Astrocyte (in vitro differentiated cells and primary cell): ENCODE results near the gene LSM14A. TPM values are rescaled to one million over a fixed set of nuclear protein-coding genes. Genes with fewer than 3 reads are reported as not detected.
A peak's percentile ranks its signal among the peaks of the same experiment; 100 is the strongest.

Experiments used
- DNase-seq: peaks from one replicate; pipeline ENCODE4 v3.0.0-alpha.2; 2010; ENCODE audit warnings: low read depth
- FAIRE-seq: peaks from 2 replicates; lab custom pipeline; 2011; peaks lifted over from hg19 to GRCh38; lab: Jason Lieb, UNC
- H2AFZ ChIP-seq: 2 replicates; pipeline ENCODE4 v1.6.0; 2012; ENCODE audit warnings: low read depth, low read length, inconsistent platforms
- H3K27ac ChIP-seq: 2 replicates; pipeline ENCODE4 v1.5.1; 2011; ENCODE audit warnings: low read depth, low read length, inconsistent platforms
- H3K27me3 ChIP-seq: 2 replicates; pipeline ENCODE4 v1.6.0; 2011; ENCODE audit warnings: low read length, inconsistent platforms; ENCODE audit not compliant: insufficient read depth
- H3K36me3 ChIP-seq: 2 replicates; pipeline ENCODE4 v1.5.1; 2011; ENCODE audit warnings: low read length, inconsistent platforms; ENCODE audit not compliant: insufficient read depth
- H3K4me1 ChIP-seq: 2 replicates; pipeline ENCODE4 v1.5.1; 2011; ENCODE audit warnings: low read length, inconsistent platforms; ENCODE audit not compliant: insufficient read depth
- H3K4me2 ChIP-seq: 2 replicates; pipeline ENCODE4 v1.6.0; 2012; ENCODE audit warnings: low read length, inconsistent platforms
- H3K4me3 ChIP-seq: 2 replicates; pipeline ENCODE4 v1.5.1; 2011; ENCODE audit warnings: low read depth, mild to moderate bottlenecking, low read length, inconsistent platforms; ENCODE audit not compliant: insufficient read depth
- H3K79me2 ChIP-seq: 2 replicates; pipeline ENCODE4 v1.6.0; 2012; ENCODE audit warnings: mild to moderate bottlenecking, low read length, inconsistent platforms; ENCODE audit not compliant: insufficient read depth
- H3K9ac ChIP-seq: 2 replicates; pipeline ENCODE4 v1.6.0; 2012; ENCODE audit warnings: mild to moderate bottlenecking, low read length, inconsistent platforms
- H3K9me3 ChIP-seq: 2 replicates; pipeline ENCODE4 v1.5.1; 2012; ENCODE audit warnings: low read depth, mild to moderate bottlenecking, low read length, inconsistent platforms; ENCODE audit not compliant: insufficient read depth
- H4K20me1 ChIP-seq: 2 replicates; pipeline ENCODE4 v1.6.0; 2012; ENCODE audit warnings: low read length, inconsistent platforms; ENCODE audit not compliant: insufficient read depth
- H3K27ac Mint-ChIP-seq: one replicate; pipeline ENCODE4 v1.8.0; 2021; ENCODE audit warnings: mild to moderate bottlenecking, mixed read lengths; ENCODE audit not compliant: unreplicated experiment
- H3K27me3 Mint-ChIP-seq: one replicate; pipeline ENCODE4 v1.8.0; 2021; ENCODE audit warnings: low read depth, mixed read lengths; ENCODE audit not compliant: unreplicated experiment
- H3K36me3 Mint-ChIP-seq: one replicate; pipeline ENCODE4 v1.8.0; 2021; ENCODE audit warnings: low read depth, mixed read lengths; ENCODE audit not compliant: unreplicated experiment
- H3K4me1 Mint-ChIP-seq: one replicate; pipeline ENCODE4 v1.8.0; 2021; ENCODE audit warnings: low read depth, mixed read lengths; ENCODE audit not compliant: unreplicated experiment
- H3K4me3 Mint-ChIP-seq: one replicate; pipeline ENCODE4 v1.8.0; 2021; ENCODE audit warnings: mild to moderate bottlenecking, moderate library complexity, mixed read lengths; ENCODE audit not compliant: unreplicated experiment
- H3K9me3 Mint-ChIP-seq: one replicate; pipeline ENCODE4 v1.8.0; 2021; ENCODE audit warnings: mild to moderate bottlenecking, mixed read lengths; ENCODE audit not compliant: unreplicated experiment
- EZH2 ChIP-seq: IDR thresholded peaks from 2 replicates; pipeline ENCODE4 v1.6.1; 2012; ENCODE audit warnings: mild to moderate bottlenecking, low read length, inconsistent platforms; ENCODE audit not compliant: insufficient read depth
- total RNA-seq: library from RNA; stranded (reverse); gene quantifications from 2 replicates; pipeline ENCODE4 v1.2.1, GENCODE V29; 2021
- TF ChIP-seq, protein P1 (sequence below): IDR thresholded peaks from 2 replicates; pipeline ENCODE4 v1.5.1; 2011; ENCODE audit warnings: low read depth, mild to moderate bottlenecking, inconsistent platforms, low read length, moderate library complexity; ENCODE audit not compliant: insufficient read depth

Gene LSM14A
- total RNA-seq, 1 donor from 2014 or later, result 88.4 TPM

GRCh38 chr19:34269081-34269480 lies 96.8 kb downstream of the LSM14A start:
- H3K4me1 Mint-ChIP-seq, result peaks cover 29% of the 10 kb centered on the region
- Histone ChIP-seq H3K9ac (no peak overlapping the region), H4K20me1 (no peaks in the 10 kb centered on the region), H3K9me3 (no peaks in the 10 kb centered on the region), H3K27me3 (no peaks in the 10 kb centered on the region), H3K36me3 (peaks cover 3% of the 10 kb centered on the region), H3K4me1 (peaks cover 33% of the 10 kb centered on the region), H3K27ac (no peak overlapping the region), H3K79me2 (peaks cover 88% of the 10 kb centered on the region), H3K4me3 (no peak overlapping the region), H3K4me2 (no peak overlapping the region), H2AFZ (no peak overlapping the region)
- FAIRE-seq (no peak), DNase-seq (no peak)
- H3K9me3 Mint-ChIP-seq, result no peaks in the 10 kb centered on the region
- TF ChIP-seq EZH2, result no peak
- TF ChIP-seq, protein P1, sequence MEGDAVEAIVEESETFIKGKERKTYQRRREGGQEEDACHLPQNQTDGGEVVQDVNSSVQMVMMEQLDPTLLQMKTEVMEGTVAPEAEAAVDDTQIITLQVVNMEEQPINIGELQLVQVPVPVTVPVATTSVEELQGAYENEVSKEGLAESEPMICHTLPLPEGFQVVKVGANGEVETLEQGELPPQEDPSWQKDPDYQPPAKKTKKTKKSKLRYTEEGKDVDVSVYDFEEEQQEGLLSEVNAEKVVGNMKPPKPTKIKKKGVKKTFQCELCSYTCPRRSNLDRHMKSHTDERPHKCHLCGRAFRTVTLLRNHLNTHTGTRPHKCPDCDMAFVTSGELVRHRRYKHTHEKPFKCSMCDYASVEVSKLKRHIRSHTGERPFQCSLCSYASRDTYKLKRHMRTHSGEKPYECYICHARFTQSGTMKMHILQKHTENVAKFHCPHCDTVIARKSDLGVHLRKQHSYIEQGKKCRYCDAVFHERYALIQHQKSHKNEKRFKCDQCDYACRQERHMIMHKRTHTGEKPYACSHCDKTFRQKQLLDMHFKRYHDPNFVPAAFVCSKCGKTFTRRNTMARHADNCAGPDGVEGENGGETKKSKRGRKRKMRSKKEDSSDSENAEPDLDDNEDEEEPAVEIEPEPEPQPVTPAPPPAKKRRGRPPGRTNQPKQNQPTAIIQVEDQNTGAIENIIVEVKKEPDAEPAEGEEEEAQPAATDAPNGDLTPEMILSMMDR, result no peak
- H3K27me3 Mint-ChIP-seq, result no peaks in the 10 kb centered on the region
- peaks cover 6% of the 10 kb centered on the region for H3K36me3 Mint-ChIP-seq
- H3K27ac Mint-ChIP-seq, result no peak overlapping the region
- no peak overlapping the region for H3K4me3 Mint-ChIP-seq

DNA sequence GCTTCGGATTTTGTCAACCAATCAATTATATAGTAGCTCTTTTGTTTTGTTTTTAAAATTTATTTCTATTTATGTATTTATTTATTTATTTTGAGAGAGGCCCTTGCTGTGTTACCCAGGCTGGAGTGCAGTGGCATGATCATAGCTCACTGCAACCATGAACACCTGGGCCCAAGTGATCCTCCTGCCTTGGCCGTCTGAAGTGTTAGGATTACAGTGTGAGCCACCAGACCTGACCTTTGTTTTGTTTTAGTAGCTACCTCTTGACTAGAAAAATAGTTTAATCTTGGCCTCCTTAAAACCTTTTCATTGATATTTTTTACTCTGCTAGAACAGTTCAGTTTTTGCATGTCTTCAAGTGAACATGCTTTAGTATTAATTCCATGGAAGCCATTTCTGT lies 97.2 kb downstream of the LSM14A start:
- Histone ChIP-seq H3K4me2 (peak overlapping the region; percentile 77), H3K9ac (peak overlapping the region; percentile 67), H4K20me1 (no peaks in the 10 kb centered on the region), H3K9me3 (no peaks in the 10 kb centered on the region), H2AFZ (peak overlapping the region; percentile 38), H3K27me3 (no peaks in the 10 kb centered on the region), H3K4me3 (peak overlapping the region; percentile 11), H3K36me3 (peaks cover 3% of the 10 kb centered on the region), H3K79me2 (peaks cover 85% of the 10 kb centered on the region), H3K4me1 (peaks cover 37% of the 10 kb centered on the region), H3K27ac (peak overlapping the region; percentile 77)
- peaks cover 32% of the 10 kb centered on the region for H3K4me1 Mint-ChIP-seq
- no peak for TF ChIP-seq EZH2
- TF ChIP-seq, protein P1, result no peak
- H3K4me3 Mint-ChIP-seq, result no peak overlapping the region
- peaks cover 5% of the 10 kb centered on the region for H3K36me3 Mint-ChIP-seq
- DNase-seq (no peak), FAIRE-seq (no peak)
- H3K27me3 Mint-ChIP-seq, result no peaks in the 10 kb centered on the region
- no peaks in the 10 kb centered on the region for H3K9me3 Mint-ChIP-seq
- peak overlapping the region; percentile 94 for H3K27ac Mint-ChIP-seq

DNA sequence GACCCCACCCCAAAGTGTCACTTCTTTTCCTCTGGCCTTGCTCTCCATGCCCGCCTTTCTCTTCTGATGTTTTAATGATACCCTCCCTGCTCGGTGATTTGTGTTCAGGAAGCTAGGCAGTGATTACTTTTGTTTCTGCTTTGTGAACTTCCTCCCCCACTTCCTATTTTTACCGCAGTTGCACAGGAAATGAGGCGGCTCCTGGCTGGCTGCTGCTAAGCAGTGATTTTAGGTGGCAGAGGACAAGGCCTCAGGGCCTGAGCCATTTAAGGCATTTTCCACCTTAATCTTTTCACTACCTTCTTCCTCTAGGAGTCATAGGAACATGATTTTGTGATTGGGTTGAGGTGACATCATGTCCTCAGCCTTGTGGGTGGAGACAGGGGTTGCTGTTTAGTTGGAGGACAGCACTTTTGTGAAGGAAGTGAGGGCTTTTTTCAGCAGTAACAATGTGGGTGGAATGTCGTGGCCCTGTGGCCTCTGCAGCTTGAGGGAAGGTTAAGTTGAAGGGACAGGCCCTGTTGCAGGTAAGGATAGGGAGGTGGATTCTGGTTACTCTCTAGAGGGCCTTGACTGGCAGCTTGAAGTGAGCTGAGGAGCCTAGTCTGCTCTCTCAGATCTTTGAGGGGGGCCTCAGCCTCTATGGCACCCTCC lies 97.8 kb downstream of the LSM14A start:
- DNase-seq, result peak; percentile 77
- H3K4me1 Mint-ChIP-seq, result peaks cover 34% of the 10 kb centered on the region
- H3K79me2 ChIP-seq, result peaks cover 79% of the 10 kb centered on the region

More for the DNA sequence above, 97.8 kb downstream of the LSM14A start:
- Histone ChIP-seq H3K9ac (peak overlapping the region; percentile 67), H3K4me1 (peaks cover 38% of the 10 kb centered on the region), H4K20me1 (no peaks in the 10 kb centered on the region), H3K27ac (peak overlapping the region; percentile 77), H3K9me3 (no peaks in the 10 kb centered on the region), H3K4me2 (peak overlapping the region; percentile 77), H2AFZ (peak overlapping the region; percentile 38), H3K27me3 (no peaks in the 10 kb centered on the region), H3K36me3 (peaks cover 3% of the 10 kb centered on the region), H3K4me3 (peak overlapping the region; percentile 11)
- Mint-ChIP-seq H3K27me3 (no peaks in the 10 kb centered on the region), H3K4me3 (no peak overlapping the region), H3K9me3 (no peaks in the 10 kb centered on the region), H3K36me3 (peaks cover 5% of the 10 kb centered on the region), H3K27ac (peak overlapping the region; percentile 94)
- TF ChIP-seq, protein P1, result no peak
- no peak for TF ChIP-seq EZH2
- FAIRE-seq, result peak; percentile 37
